ENCODE measurements around the gene CMTM3. TPM values are rescaled to one million over a fixed set of nuclear protein-coding genes. Genes with fewer than 3 reads are reported as not detected.

The CMTM3 gene
- total and polyA plus RNA-seq, 9 of the 15 experiments (the other 6 are each of a cell fraction or from before 2014, with no cell fraction given): 4.6 to 33.4 (median 17.5) TPM

DNA sequence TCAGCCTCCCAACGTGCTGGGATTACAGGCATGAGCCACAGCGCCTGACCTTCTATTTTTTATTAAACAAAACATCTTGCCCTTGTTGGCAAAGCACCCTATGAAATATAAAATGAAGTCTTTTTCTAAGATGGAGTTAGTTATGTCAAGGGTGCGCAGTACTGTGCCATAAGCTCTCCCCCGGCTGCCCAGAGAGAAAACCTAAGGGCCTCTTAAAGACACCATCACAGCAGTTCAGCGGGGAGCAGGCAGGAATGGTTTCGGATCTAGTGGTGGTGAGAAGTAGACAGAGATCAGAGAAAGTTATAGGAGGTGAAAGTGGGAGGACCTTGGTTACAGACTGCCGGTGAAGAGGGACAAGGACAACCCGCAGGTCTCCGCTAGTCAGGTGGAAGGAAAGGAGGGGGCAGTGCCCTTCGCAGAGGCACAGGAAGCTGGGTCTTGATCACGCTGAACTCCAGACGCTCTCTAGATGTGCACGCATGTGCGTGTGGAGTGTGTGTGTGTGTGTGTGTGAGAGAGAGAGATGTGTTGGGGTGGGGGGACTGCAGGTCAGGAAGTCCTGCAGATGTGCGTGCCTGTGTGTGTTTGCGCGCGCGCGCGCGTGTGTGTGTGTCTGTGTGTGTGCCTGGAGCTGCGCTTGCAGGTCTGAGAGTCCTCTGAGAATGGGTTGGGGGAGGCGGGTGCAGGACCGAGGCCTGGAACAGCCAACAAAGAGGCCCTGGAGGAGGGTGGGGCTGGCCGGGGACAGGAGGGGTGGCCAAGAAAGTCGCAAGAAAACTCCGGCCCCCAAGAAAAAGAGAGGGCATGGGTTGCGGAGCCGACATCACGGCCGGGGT lies 748 bp upstream of the CMTM3 start (continued):
- TF ChIP-seq NCOR1 (IDR thresholded peaks at IDR 0.05) (0 out of 2 replicates have a peak, but pooled peaks have one; percentile 9), CSDE1 (IDR thresholded peaks at IDR 0.05) (no peak), ZNF282 (CRISPR knock-in tag; IDR thresholded peaks at IDR 0.05) (no peak), ZFPM2 (CRISPR knock-in tag; IDR thresholded peaks at IDR 0.05) (0 out of 2 replicates have a peak, but pooled peaks have one; percentile 33), RCOR1 (IDR thresholded peaks at IDR 0.05; ENCODE audit: borderline replicate concordance in 1 of 2, low read depth in 2 of 2, low read length in 2 of 2) (no peak), SMARCA5 (IDR thresholded peaks at IDR 0.05) (0 out of 2 replicates have a peak, but pooled peaks have one; percentile 24), NR2F6 (CRISPR knock-in tag; IDR thresholded peaks at IDR 0.05) (no peak), MCM5 (IDR thresholded peaks at IDR 0.05; ENCODE audit: low read depth) (no peak), SNRNP70 (optimal IDR thresholded peaks at IDR 0.05; ENCODE audit: low read depth, low read length) (no peak), ILF3 (IDR thresholded peaks at IDR 0.05; ENCODE audit: borderline replicate concordance) (no peak), FOXK1 (CRISPR knock-in tag; IDR thresholded peaks at IDR 0.05; ENCODE audit: borderline replicate concordance) (no peak), PPARD (CRISPR knock-in tag; IDR thresholded peaks at IDR 0.05) (no peak), NEUROD1 (IDR thresholded peaks at IDR 0.05; ENCODE audit: borderline replicate concordance, low read depth, low read length, partially characterized antibody) (no peak), XRCC5 (IDR thresholded peaks at IDR 0.05; ENCODE audit: low read depth, low read length) (no peak), GTF2E2 (tag; IDR thresholded peaks at IDR 0.05) (no peak), ZNF431 (CRISPR knock-in tag; IDR thresholded peaks at IDR 0.05) (no peak), TRIM28 (IDR thresholded peaks at IDR 0.05) (no peak), MEIS2 (IDR thresholded peaks at IDR 0.05; ENCODE audit: partially characterized antibody) (no peak), TCF7 (IDR thresholded peaks at IDR 0.05; ENCODE audit: borderline replicate concordance) (no peak), ZNF57 (CRISPR knock-in tag; IDR thresholded peaks at IDR 0.05) (no peak), YBX1 (IDR thresholded peaks at IDR 0.05) (no peak), ZNF239 (CRISPR knock-in tag; IDR thresholded peaks at IDR 0.05) (peak; percentile 61), ZNF444 (CRISPR knock-in tag; IDR thresholded peaks at IDR 0.05) (no peak), SIN3B (IDR thresholded peaks at IDR 0.05; ENCODE audit: low read depth) (no peak), ZKSCAN8 (CRISPR knock-in tag; IDR thresholded peaks at IDR 0.05) (peak; percentile 78; the same call in 1 of the 2 replicates), LEF1 (IDR thresholded peaks at IDR 0.05) (no peak), L3MBTL2 (IDR thresholded peaks at IDR 0.05) (peak; percentile 13; the same call in 1 of the 2 replicates), ELF2 (CRISPR knock-in tag; IDR thresholded peaks at IDR 0.05) (no peak), NFE2L1 (tag; IDR thresholded peaks at IDR 0.05; ENCODE audit: borderline replicate concordance, low read depth) (no peak; the same call in 1 of the 2 replicates)
- TF ChIP-seq, protein P1, sequence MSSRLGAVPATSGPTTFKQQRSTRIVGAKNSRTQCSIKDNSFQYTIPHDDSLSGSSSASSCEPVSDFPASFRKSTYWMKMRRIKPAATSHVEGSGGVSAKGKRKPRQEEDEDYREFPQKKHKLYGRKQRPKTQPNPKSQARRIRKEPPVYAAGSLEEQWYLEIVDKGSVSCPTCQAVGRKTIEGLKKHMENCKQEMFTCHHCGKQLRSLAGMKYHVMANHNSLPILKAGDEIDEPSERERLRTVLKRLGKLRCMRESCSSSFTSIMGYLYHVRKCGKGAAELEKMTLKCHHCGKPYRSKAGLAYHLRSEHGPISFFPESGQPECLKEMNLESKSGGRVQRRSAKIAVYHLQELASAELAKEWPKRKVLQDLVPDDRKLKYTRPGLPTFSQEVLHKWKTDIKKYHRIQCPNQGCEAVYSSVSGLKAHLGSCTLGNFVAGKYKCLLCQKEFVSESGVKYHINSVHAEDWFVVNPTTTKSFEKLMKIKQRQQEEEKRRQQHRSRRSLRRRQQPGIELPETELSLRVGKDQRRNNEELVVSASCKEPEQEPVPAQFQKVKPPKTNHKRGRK (tag; IDR thresholded peaks at IDR 0.05): no peak
- TF ChIP-seq, protein P2, sequence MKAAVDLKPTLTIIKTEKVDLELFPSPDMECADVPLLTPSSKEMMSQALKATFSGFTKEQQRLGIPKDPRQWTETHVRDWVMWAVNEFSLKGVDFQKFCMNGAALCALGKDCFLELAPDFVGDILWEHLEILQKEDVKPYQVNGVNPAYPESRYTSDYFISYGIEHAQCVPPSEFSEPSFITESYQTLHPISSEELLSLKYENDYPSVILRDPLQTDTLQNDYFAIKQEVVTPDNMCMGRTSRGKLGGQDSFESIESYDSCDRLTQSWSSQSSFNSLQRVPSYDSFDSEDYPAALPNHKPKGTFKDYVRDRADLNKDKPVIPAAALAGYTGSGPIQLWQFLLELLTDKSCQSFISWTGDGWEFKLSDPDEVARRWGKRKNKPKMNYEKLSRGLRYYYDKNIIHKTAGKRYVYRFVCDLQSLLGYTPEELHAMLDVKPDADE (conservative IDR thresholded peaks at IDR 0.05; ENCODE audit: control insufficient read depth, low read depth, low read length): no peak
